HG03045 (cell line): ENCODE measurements around the gene SASH1.
"Not testable (repeated sequence)": the region's sequence is repeated elsewhere in the genome, so short reads cannot be mapped to it uniquely, and the experiment has no call there.

Experiments used
- ATAC-seq: cut with Tn5 transposase; IDR thresholded peaks from one replicate; pipeline ENCODE4 v1.9.1; 2021; ENCODE audit warnings: mild to moderate bottlenecking, moderate library complexity; ENCODE audit not compliant: unreplicated experiment

Gene SASH1

GRCh38 chr6:148364056-148364824 is 21.6 kb downstream of the SASH1 start:
- ATAC-seq, result no peak

- ATAC-seq, result no peak
These were observed 22.4 kb downstream of the SASH1 start for GRCh38 chr6:148365041-148365440.

GRCh38 chr6:148367411-148368024 is 24.9 kb downstream of the SASH1 start:
- ATAC-seq, result no peak

GRCh38 chr6:148370176-148370575 is 27.5 kb downstream of the SASH1 start:
- ATAC-seq, result no peak

GRCh38 chr6:148374040-148374774 is 31.6 kb downstream of the SASH1 start:
- ATAC-seq, result no peak

- no peak for ATAC-seq
These were observed 32.8 kb downstream of the SASH1 start for GRCh38 chr6:148375401-148375800.

- ATAC-seq, result no peak
These were observed 36.8 kb downstream of the SASH1 start for GRCh38 chr6:148379481-148379880.

GRCh38 chr6:148379966-148380713 is 37.5 kb downstream of the SASH1 start:
- no peak for ATAC-seq

GRCh38 chr6:148382051-148382450 is 39.4 kb downstream of the SASH1 start:
- not testable (repeated sequence) for ATAC-seq

- ATAC-seq, result no peak
These were observed 40.2 kb downstream of the SASH1 start for GRCh38 chr6:148382861-148383260.

GRCh38 chr6:148383658-148384368 is 41.2 kb downstream of the SASH1 start:
- ATAC-seq, result no peak

- no peak for ATAC-seq
These were observed 42.7 kb downstream of the SASH1 start for GRCh38 chr6:148385379-148385778.

GRCh38 chr6:148388521-148388920 is 45.9 kb downstream of the SASH1 start:
- ATAC-seq, result no peak

GRCh38 chr6:148389086-148389485 is 46.4 kb downstream of the SASH1 start:
- ATAC-seq, result no peak

GRCh38 chr6:148389917-148390316 is 47.3 kb downstream of the SASH1 start:
- no peak for ATAC-seq

- ATAC-seq, result not testable (repeated sequence)
These were observed 49.5 kb downstream of the SASH1 start for GRCh38 chr6:148392127-148392526.

- no peak for ATAC-seq
These were observed 50.0 kb downstream of the SASH1 start for GRCh38 chr6:148392671-148393070.

GRCh38 chr6:148395583-148396101 is 53.0 kb downstream of the SASH1 start:
- no peak for ATAC-seq

- no peak for ATAC-seq
These were observed 53.8 kb downstream of the SASH1 start for GRCh38 chr6:148396411-148396810.

- ATAC-seq, result no peak
These were observed 54.3 kb downstream of the SASH1 start for GRCh38 chr6:148396926-148397325.
